GM21381 (cell line): Measurements from ENCODE around the gene KLHDC7B.

Experiments
- ATAC-seq: cut with Tn5 transposase; IDR thresholded peaks from one replicate; pipeline ENCODE4 v1.9.1; 2021; ENCODE audit warnings: mild to moderate bottlenecking, moderate library complexity; ENCODE audit not compliant: unreplicated experiment

The KLHDC7B gene

GRCh38 chr22:50585238-50585637 is 39.5 kb downstream of the KLHDC7B start:
- ATAC-seq = no peak

- ATAC-seq = no peak
Observed at GRCh38 chr22:50585781-50586180, 40.1 kb downstream of the KLHDC7B start.

- ATAC-seq = no peak
Observed at GRCh38 chr22:50586416-50586815, 40.7 kb downstream of the KLHDC7B start.

DNA sequence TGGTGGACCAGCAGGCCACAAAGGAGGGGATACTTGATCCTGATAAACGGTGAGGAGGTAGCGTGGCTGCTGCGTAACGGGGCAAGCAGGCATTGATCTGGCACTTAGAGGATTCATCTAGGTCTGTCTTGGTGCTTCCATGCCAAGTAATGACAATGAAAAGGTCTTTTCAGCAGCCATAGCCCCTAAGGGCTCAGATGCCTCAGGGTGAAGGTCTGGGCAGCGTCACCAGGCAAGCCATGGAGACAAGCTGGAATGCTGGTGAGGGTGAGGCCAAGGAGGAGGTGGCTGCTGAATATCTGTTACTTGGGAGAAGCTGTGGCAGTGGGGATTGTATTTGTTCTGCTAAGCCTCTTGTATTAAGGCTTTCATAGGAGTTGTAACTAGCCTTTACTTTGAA is 41.7 kb downstream of the KLHDC7B start:
- no peak for ATAC-seq

GRCh38 chr22:50595189-50595588 is 49.5 kb downstream of the KLHDC7B start:
- no peak for ATAC-seq

GRCh38 chr22:50597097-50597496 is 51.4 kb downstream of the KLHDC7B start:
- no peak for ATAC-seq

- ATAC-seq = no peak
Observed at GRCh38 chr22:50599816-50600455, 54.2 kb downstream of the KLHDC7B start.

DNA sequence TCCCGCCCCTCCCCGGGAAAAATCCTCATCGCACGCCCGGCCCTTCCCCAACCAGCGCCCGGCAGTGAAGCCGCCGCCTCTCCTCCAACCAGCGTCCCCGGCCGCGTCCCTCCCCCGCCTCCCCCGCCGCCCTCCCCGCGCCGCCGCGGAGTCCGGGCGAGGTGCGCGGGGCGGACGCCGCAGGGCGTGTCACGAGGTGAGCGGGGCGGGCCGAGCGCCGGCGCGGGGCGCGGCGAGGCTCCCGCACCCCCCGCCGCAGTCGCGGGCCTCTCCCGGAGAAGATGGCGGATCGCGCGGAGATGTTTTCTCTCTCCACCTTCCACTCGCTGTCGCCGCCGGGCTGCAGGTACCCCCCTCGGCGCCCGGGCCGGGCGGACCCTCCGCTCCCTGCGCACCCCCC is 54.8 kb downstream of the KLHDC7B start, which contains the start of gene MAPK8IP2:
Gene MAPK8IP2 (plus strand): TSS at position 256 of the 400 bp plus-strand sequence. CDS start 26 bp downstream, at position 282.
- ATAC-seq = no peak
